Ecto neural progenitor cell (in vitro differentiated cells): ENCODE measurements around the gene GPR50.
A peak's percentile ranks its signal among the peaks of the same experiment; 100 is the strongest.

Experiments
- DNase-seq: peaks from one replicate; pipeline ENCODE4 v3.0.0-alpha.2; 2018; ENCODE audit warnings: low spot score

Gene GPR50

DNA sequence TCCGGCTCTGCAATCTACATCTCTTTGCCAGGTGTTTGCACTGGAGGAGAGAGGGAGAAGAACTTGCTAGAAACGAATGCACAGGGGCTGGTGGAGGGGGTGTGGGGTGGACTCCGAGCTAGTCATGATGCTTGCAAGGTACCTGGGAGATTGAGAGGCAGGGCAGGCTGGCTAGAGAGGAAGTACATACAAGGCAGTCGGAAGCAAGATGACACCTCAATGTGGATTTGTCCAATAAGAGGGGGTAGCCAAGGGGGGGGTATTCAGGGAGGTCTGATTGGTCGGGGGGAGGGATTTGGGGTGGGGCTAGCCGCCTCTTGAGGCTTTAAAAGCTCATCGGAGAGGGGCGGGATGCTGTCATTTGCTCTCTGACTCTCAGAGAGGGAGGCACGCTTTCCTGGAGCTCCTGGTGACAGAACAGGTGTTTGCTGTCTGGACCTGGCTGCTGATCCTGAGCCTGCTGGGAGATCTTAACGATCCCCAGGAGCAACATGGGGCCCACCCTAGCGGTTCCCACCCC lies at the start of gene GPR50:
GPR50 (plus strand) TSS at position 354 of the 520 bp plus-strand sequence; CDS start at position 492, 138 bp downstream.
- no peak for DNase-seq

DNA sequence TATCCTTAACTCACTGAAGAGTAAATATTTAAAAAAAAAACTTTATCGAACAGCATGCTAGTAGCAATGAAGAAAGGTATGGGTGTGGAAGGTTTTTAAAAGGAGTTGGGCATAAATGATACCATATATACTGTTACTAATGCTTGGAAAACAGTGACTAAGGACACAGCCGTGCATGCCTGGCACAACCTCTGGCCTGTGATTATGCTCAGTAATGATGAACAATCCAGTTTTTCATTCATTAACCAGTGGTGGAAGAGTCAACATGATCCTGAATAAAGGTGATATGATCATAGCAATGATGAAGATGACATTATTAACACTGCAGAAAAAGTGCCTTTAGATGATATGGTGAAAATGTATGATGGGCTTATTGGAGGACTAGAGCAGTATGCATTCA lies 43.9 kb upstream of the GPR50 start:
- no peak for DNase-seq

DNA sequence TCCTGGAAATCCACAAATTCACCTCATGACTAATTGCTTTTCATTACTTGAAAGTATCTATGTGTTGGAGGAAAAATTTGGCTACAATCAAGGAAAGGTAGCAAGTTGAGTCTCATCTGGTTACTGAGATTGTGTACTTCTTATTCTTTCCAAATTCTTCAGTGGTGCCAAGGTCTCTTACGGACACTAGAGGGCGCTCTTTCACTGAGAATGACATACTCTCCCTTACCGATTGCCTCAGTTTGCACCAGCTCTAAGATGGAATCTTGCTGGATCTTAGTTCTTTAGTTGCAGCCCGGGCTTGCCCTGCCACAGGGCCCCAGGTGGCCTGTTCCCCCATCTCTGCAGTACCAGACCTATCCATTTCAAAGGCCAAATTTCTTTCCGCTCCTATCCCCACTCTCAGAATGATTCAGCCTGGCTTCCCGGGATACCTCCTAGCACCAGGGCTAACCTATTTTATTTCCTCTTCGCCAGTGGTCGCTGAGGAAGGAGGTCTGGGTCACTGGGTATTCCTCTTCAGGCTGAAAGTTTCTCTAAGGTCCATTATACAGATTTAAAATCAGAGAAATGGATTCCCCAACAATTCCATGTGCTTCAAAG lies 24.6 kb upstream of the GPR50 start:
- no peak for DNase-seq

DNA sequence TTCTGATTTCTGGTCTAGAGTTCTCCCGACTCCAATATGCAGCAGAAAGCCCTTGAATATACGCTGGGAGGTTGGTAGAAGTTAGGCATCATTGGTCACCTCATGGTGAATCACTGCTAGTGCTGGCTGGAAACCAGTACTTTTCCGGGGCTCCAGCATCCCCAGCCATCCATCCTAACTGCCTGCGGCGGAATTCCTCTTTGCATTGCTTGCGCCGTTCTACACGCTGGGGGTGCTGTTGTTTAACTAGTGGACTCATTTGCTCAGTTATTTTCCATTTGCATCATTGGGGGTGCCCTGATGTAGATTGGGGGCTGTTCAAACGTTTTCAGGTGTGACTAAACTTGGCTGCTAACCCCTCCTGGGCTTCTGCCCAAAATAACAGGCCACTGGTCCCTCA lies 23.3 kb upstream of the GPR50 start:
- peak; percentile 63 for DNase-seq

DNA sequence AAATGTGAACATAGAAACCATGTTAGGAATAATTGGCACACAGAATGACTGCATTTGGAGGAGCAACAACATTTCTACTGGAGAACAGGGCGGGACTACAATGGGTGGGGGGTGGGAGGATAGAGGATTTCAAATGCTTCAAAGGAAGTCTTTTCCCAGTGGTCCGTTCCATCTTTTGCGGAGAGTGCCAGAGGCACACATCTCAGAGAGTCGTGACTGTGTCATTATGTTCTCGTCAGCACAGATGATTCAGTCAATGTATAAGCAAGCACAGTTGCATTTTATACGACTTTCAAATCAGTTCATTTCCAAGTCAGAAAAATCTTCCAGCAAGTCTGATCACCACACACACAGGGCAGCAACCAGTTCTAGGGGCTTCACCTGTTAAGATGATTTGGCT lies 22.7 kb upstream of the GPR50 start:
- no peak for DNase-seq

DNA sequence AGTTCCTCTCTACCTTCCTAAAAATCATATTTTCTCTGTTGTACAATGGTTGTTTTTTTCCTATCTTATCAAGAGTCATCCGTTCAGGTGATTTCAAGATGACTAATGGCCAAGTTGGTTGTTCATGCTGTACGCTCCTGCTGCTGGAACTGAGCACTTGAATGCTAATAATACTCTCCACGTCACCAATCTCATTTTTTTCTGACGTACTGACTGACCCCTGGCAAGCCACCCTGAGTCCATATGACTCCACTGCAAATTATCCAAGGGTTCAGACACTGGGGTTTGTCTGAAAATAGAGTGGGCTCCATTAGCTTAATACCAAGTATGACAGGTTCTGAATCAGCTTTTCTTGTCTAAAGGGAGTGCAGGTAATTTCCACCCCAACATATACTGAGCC lies 21.1 kb upstream of the GPR50 start:
- DNase-seq = no peak

DNA sequence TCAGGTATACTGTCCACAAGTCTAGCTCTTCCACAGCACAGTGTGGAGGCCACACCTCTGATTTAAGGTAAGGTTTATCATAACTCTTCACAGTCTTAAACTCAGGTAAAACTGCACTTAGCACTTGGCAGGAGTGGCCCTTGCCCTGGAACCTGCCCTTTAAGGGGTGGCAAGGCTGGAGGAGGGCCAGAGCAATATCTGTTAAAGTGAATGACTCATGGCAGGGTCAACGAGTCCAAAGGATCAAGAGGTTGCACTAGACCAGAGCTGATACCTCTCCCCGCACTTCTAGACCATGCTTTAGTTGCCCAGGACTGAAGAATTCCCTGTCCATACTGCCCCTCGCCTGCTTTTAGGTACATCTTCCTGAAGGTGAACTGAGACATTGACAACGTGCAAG lies 14.7 kb upstream of the GPR50 start:
- DNase-seq = no peak

DNA sequence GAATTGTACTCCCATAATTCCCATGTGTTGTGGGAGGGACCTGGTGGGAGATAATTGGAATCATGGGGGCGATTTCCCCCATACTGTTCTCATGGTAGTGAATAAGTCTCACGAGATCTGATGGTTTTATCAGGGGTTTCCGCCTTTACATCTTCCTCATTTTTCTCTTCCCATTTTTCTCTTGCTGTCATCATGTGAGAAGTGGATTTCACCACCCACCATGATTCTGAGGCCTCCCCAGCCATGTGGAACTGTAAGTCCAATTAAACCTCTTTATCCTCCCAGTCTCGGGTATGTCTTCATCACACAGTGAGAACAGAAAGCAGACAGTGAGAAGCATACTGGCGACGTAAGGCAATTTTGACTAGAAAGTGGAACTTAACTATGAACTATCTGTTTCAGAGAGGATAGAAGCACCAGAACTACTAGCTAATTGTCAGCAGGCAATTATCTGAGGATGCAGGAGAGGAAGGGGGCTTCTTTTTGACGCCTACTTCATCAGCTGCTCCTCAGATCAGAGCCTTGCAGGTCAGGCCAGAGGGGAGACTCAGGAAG lies 8.5 kb upstream of the GPR50 start:
- DNase-seq = no peak

DNA sequence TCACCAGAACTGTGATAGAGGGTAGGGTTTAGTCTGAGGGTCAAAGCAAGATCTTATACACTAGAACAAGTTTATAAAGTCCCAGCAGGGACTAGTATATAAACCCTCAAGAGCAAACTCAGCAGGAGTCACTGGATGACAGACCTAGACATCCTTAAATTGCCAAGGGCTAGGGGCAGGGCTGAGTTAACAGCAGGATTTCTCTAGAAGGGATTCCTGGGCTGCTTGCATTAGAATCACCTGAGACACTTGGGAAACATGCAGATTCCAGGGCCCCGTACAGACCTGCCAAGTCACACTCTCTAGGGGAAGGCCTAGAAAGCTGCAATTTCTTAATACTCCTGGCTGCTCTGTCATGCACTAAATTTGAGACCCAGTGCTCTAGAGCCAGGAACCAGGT lies 6.6 kb upstream of the GPR50 start:
- DNase-seq = no peak

DNA sequence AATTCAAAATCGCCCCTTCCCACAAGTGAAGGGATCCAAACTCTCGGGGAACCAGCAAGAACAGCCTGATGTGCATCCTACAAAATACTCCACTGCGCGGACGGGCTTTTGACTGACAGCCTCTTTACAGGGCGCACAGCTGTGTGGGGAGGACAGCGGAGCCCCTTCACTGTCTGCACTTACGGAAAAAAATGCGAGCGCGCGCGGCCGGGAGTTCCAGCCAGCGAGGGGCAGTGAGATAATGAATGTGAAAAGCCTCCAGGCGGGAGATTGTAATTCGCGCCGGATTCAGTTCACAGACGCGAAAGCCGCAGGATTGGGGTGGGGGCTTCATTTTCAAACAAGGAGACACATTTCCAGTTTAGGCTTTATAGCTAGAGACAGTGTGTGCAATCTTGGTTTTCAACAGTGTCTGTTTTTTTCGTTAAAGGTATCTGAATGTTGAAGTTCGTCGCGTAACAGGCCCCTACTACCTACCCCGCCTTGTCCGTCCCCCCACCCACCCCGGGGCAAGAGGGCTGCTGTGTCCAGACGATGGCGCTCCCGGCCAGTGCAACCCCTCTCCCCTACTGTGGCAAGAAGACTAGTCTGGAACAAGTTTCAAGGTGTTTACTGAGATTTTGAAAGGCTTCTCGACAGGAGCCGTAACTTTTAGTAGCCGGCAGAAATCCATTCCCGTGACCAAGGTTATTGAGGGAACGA lies 1.7 kb upstream of the GPR50 start:
- DNase-seq = peak; percentile 67

DNA sequence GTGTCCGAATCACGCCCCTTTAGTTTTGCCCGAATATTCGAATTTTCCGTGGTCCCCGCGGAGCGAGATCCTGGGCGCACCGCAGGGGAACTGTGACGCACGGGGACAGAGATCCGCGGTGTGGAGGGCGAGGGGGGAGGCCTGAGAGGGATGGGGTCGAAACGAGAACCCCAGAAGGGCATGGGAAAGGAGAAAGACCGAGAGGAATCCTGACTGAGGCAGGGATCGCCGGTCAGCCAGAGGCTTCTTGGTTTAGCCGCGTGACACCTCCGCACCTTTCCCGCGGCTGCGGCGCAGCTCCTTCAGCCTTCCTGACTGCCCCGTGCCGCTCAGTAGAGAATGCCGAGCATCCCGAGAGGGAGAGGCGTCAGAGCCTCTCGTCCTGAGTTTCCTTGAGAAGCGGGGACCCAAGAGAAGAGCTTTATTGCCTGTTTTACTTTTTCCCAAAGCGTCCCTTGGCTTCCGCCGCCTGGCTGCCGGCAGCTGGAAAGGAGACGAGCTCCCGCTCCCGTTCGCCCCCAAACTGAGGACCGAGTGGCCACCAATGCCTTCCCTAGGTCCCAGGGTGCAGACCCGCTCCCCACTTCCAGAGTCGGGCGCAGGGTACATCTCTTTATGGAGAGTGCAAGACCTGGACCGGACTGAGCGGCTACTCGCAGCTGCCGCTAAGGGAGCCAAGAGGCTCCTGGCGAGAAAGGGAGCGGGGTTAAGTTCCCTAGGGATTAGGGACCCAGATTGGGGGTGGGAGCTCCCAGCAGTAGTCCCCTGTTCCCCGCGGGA lies 911 bp upstream of the GPR50 start:
- DNase-seq = no peak

DNA sequence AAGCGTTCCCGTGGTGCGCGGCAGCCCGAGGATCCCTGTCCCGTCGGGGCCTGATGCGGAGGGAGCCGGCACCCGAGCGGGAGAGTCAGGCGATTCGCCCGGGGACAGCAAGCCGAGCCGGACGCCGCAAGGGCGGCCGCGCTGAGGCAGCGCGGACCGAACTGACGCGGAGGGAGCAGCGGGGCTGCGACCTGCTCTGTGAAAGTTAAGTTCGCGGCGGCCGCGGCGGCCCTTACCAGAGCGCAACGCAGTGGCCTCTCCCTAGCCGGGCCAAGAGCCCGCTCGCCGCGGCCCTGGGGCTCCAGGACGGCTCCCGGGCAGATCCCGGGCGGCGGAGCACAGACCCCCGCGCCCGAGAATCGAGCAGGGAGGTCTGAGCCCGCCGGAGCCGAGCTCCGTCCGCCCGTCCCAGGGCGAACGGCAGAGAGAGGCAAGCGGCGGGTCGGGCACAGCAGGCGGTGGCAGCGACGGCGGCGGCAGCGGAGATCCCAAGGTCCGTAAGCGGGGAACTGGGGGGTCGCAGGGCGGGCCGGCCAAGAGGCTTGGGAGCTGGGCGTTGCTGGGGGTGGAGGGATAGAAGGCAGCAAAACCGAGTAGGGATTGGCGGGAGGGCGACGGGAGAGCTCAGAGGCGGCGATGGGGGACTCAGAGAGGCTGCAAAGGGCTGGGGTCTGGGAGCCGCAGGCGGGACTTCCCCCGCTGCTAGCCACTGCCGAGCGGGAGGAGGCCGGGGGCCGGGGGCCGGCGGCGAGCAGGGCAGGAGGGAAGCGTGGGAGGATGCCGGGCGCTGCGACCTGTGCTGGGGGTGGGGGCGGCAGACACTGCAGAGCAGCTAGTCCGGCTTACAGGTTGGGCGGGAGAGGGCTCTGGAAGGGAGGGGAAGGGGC lies 1.0 kb downstream of the GPR50 start:
- peak; percentile 63 for DNase-seq

DNA sequence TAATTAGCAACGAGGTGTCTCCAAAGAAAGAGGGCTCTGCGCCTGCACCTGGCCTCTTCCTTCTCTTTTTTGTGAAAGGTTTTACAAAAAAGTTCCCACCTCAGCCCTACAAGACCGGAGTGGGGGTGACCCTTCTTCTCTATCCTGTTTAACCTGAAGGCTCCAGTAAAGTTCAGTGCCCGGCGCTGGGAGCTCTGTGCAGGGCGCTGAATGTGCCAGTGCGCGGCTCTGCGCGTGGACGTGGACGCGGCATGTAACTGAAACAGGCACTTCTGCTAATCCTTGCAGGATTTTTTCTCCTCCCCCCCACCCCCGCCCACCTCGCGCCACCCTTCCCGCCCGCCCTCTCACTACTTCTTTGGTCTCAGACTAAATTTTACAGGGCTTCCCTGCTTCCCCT lies 2.4 kb downstream of the GPR50 start:
- DNase-seq = no peak

DNA sequence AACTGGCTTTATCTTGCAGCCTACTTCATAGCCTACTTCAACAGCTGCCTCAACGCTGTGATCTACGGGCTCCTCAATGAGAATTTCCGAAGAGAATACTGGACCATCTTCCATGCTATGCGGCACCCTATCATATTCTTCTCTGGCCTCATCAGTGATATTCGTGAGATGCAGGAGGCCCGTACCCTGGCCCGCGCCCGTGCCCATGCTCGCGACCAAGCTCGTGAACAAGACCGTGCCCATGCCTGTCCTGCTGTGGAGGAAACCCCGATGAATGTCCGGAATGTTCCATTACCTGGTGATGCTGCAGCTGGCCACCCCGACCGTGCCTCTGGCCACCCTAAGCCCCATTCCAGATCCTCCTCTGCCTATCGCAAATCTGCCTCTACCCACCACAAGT lies 4.0 kb downstream of the GPR50 start:
- no peak for DNase-seq

DNA sequence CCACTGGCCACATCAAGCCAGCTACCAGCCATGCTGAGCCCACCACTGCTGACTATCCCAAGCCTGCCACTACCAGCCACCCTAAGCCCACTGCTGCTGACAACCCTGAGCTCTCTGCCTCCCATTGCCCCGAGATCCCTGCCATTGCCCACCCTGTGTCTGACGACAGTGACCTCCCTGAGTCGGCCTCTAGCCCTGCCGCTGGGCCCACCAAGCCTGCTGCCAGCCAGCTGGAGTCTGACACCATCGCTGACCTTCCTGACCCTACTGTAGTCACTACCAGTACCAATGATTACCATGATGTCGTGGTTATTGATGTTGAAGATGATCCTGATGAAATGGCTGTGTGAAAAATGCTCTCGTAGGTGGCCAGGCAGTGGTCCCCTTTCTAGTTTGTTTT lies 4.7 kb downstream of the GPR50 start:
- no peak for DNase-seq

DNA sequence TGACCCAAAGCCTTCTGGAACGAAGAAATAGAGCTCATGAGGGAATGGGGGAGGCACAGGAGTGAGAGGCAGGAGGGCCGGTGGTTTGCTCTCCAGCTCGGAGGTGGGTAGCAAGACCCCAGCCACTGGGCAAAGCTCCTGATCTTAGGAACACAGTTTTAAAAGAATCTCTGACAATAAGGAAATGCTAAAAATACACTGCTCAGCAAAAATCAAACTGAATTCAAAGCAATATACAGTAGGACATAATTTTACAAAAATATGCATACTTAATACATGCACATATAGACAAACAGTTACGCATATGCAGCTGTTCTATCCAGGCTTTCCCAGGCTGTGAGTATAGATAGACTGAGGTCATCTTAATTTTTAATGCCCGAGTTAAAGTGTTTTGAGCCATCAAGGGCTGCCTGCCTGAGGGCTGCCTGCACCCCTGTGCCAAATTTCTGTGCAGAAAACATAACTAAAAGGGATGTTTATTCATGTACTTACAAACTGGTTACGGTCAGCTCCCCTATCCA lies 6.9 kb downstream of the GPR50 start:
- no peak for DNase-seq

DNA sequence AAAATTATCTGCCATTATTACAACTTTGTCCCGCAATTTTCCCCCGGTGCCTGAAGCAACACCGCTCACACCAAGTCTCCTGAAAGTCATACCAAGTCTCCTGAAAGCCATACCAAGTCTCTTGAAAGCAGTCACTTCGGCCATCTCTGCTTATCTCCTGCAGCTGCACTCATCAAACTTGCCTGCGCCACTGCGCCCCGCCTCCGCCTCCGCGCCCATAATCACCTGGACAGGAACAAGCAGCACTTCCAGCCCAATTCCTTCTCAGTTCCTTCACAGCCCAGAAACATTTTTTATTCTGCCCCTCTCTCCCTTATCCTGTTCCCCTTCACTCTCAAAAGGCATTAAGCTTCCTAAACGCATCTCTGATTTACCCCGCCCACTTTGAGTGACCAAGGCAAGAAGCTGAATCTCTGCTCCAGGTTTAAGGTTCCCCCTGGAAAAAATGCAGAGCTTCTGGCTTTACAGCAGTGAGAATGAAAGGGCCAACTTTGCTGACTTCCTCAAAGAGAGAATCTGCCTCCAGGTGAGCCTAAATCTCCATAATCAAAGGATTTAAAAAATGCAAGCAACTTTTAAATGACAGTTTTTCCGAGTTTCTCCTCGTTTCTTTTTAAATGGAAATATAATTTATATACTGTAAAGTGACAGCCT lies 7.7 kb downstream of the GPR50 start:
- DNase-seq = no peak

DNA sequence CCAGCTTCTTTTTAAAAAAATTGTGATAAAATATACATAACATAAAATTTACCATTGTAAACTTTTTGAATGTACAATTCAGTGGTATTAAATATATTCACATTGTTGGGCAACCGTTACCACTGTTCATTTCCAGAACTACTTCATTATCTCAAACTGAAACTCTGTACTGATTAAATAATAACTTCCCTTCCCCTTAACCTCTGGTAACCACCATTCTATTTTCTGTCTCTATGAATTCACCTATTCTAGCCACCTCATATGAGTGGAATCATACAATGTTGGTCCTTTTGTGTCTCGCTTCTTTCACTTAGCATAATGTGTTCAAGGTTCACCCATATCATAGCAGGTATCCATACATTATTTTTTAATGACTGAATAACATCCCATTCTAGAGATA lies 8.3 kb downstream of the GPR50 start:
- no peak for DNase-seq

DNA sequence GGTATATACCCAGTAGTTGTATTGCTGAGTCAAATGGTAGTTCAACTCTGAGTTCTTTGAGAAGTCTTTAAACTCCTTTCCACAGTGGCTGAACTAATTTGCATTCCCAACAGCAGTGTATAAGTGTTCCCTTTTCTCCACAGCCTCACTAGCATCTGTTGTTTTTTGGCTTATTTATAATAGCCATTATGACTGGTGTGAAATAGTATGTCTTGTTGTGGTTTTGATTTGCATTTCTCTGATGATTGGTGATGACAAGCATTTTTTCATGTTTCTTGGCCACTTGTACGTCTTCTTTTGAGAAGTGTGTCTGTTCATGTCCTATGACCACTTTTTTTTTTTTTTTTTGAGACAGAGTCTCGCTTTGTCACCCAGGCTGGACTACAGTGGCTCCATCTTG lies 30.5 kb downstream of the GPR50 start:
- no peak for DNase-seq

DNA sequence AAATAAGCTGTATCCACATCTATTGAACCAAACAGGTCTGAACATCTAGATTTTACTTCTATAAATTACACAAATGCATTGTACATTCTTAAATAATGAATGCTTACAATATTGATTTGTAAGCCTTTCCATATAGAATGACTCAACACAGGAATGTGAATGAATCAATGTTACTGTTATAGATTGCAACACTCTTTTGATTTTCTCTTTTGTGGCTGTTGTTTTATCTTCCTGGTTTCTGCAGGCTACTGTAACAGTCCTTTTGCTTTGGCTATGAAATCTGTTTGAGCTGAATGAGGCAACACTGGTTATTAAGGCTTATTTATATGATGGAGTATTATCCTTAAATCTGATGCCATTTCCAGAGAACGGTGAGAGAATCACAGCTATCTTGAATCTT lies 49.5 kb downstream of the GPR50 start:
- no peak for DNase-seq

DNA sequence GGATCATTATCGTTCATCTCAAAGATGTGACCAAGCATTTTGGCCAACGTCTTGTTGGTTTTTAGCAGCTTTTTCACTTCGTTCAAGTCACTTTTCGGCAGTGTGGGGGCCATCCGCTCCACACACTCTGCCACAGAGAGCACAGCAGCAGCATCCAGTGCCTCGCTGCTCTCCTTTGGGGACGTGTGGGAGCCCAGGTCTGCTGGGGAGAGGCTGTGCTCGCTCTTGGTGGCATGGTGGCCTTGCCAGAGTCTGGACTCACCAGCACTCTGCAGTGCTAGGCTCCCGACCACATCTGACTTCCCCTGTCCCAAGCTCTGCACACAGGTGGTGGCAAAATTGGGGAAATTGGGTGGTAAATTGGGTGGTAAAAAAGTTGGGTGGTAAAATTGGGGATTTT lies 50.6 kb downstream of the GPR50 start:
- no peak for DNase-seq
